SK-N-SH (cell line): ENCODE measurements around the gene TMEM182. TPM values are rescaled to one million over a fixed set of nuclear protein-coding genes. Genes with fewer than 3 reads are reported as not detected.

Source experiments
- CTCF ChIA-PET: fragments of 300-600, 350-600 bp; formaldehyde crosslinking; extraction: SDS; loops from one replicate; lab custom pipeline; 2021; lab: Yijun Ruan, JAX
- POLR2A ChIA-PET: fragments of 350-600 bp; sonication (Branson Sonifier 250); formaldehyde crosslinking; extraction: SDS; loops from one replicate; lab custom pipeline; 2020; ENCODE audit warnings: antibody characterized with exemption, inconsistent platforms; lab: Yijun Ruan, JAX
- DNase-seq: peaks from one replicate; pipeline ENCODE4 v3.0.0; 2012
- H2AFZ ChIP-seq: fragments of 200-600 bp; sonication (generic); 2 replicates; pipeline ENCODE4 v1.8.1; 2016; ENCODE audit warnings: antibody characterized with exemption, mild to moderate bottlenecking, low read depth
- H3F3A ChIP-seq: fragments of 200-600 bp; sonication (generic); replicated peaks from 2 replicates; pipeline ENCODE3; 2016; ENCODE audit warnings: antibody characterized with exemption, mild to moderate bottlenecking; ENCODE audit not compliant: insufficient read depth
- H3K27ac ChIP-seq, 2 experiments: fragments of 200-500 bp in 1 of 2; fragments of 200-600 bp in 1 of 2; sonication (Bioruptor generic) in 1 of 2; sonication (generic), shearing (Covaris generic) in 1 of 2; 2 replicates each; pipeline versions ENCODE4 v1.5.1 to v1.6.1; 2014 to 2016; ENCODE audit warnings: low read depth in 2 of 2, inconsistent platforms in 1 of 2, low read length in 1 of 2, mild to moderate bottlenecking in 1 of 2, mixed read lengths in 1 of 2
- H3K27me3 ChIP-seq: fragments of 200-600 bp; sonication (generic), shearing (Covaris generic); 2 replicates; pipeline ENCODE4 v1.6.1; 2016; ENCODE audit warnings: mixed run types; ENCODE audit not compliant: insufficient read depth
- H3K36me3 ChIP-seq, 2 experiments: fragments of 200-500 bp in 1 of 2; fragments of 200-600 bp in 1 of 2; sonication (Bioruptor generic) in 1 of 2; sonication (generic) in 1 of 2; replicated peaks in 1 of 2; 2 replicates each; pipeline versions ENCODE3 to v1.5.1; 2014 to 2016; ENCODE audit warnings: low read length in 1 of 2, mild to moderate bottlenecking in 1 of 2; ENCODE audit not compliant: insufficient read depth in 2 of 2, control insufficient read depth in 1 of 2
- H3K4me1 ChIP-seq, 2 experiments: fragments of 200-500 bp in 1 of 2; fragments of 200-600 bp in 1 of 2; sonication (Bioruptor generic) in 1 of 2; sonication (generic), shearing (Covaris generic) in 1 of 2; 2 replicates each; pipeline versions ENCODE4 v1.5.1 to v1.6.1; 2014 to 2016; ENCODE audit warnings: low read depth in 1 of 2, low read length in 1 of 2, mixed run types in 1 of 2; ENCODE audit not compliant: insufficient read depth in 2 of 2, control insufficient read depth in 1 of 2
- H3K4me2 ChIP-seq: fragments of 200-600 bp; sonication (generic), shearing (Covaris generic); 2 replicates; pipeline ENCODE4 v1.6.1; 2017; ENCODE audit warnings: mixed run types
- H3K4me3 ChIP-seq, 2 experiments: fragments of 200-500 bp in 1 of 2; fragments of 200-600 bp in 1 of 2; sonication (Bioruptor generic) in 1 of 2; sonication (generic), shearing (Covaris generic) in 1 of 2; 2 replicates each; pipeline versions ENCODE4 v1.5.1 to v1.8.1; 2014 to 2016; ENCODE audit warnings: low read depth in 2 of 2, inconsistent platforms in 1 of 2, low read length in 1 of 2, mild to moderate bottlenecking in 1 of 2, mixed read lengths in 1 of 2, moderate library complexity in 1 of 2
- H3K79me2 ChIP-seq: fragments of 200-600 bp; sonication (generic); 2 replicates; pipeline ENCODE4 v1.8.1; 2017; ENCODE audit warnings: mild to moderate bottlenecking; ENCODE audit not compliant: insufficient read depth
- H3K9ac ChIP-seq: fragments of 200-600 bp; sonication (generic); 2 replicates; pipeline ENCODE4 v1.6.1; 2017; ENCODE audit warnings: mixed run types
- H3K9me2 ChIP-seq: fragments of 200-600 bp; sonication (generic); 2 replicates; pipeline ENCODE4 v1.6.1; 2017; ENCODE audit warnings: mixed run types
- H3K9me3 ChIP-seq: fragments of 200-600 bp; sonication (generic); 2 replicates; pipeline ENCODE4 v1.6.1; 2017; ENCODE audit warnings: mixed run types, mild to moderate bottlenecking, moderate library complexity
- H4K20me1 ChIP-seq: fragments of 200-600 bp; sonication (generic); 2 replicates; pipeline ENCODE4 v1.6.1; 2017; ENCODE audit warnings: mild to moderate bottlenecking, mixed run types; ENCODE audit not compliant: insufficient read depth
- CHD2 ChIP-seq: fragments of 150-350 bp; IDR thresholded peaks from 2 replicates; pipeline ENCODE4 v1.6.1; 2018; ENCODE audit warnings: low read length; ENCODE audit not compliant: partially characterized antibody
- CTCF ChIP-seq: fragments of 200-600 bp; sonication (generic); IDR thresholded peaks from 2 replicates; pipeline ENCODE4 v1.6.1; 2017; ENCODE audit warnings: antibody characterized with exemption, mild to moderate bottlenecking, moderate library complexity
- EZH2phosphoT487 ChIP-seq: fragments of 200-600 bp; sonication (generic); IDR thresholded peaks from 2 replicates; pipeline ENCODE4 v1.6.1; 2017; ENCODE audit warnings: low read depth, mixed run types, mild to moderate bottlenecking, antibody characterized with exemption, moderate library complexity, borderline replicate concordance
- FOSL2 ChIP-seq: IDR thresholded peaks from 2 replicates; pipeline ENCODE4 v1.4.0; 2012; ENCODE audit warnings: low read depth, mild to moderate bottlenecking, moderate library complexity, borderline replicate concordance
- FOXJ3 ChIP-seq: sonication (generic); formaldehyde crosslinking; IDR thresholded peaks from 2 replicates; pipeline ENCODE4 v1.5.1; 2020; ENCODE audit warnings: mild to moderate bottlenecking, missing genetic modification reagents
- FOXM1 ChIP-seq: IDR thresholded peaks from 2 replicates; pipeline ENCODE4 v1.4.0; 2012; ENCODE audit warnings: low read depth, mild to moderate bottlenecking
- GABPA ChIP-seq: IDR thresholded peaks from 2 replicates; pipeline ENCODE4 v1.4.0; 2012; ENCODE audit warnings: low read depth, mild to moderate bottlenecking
- GATA2 ChIP-seq: sonication (generic); formaldehyde crosslinking; IDR thresholded peaks from 2 replicates; pipeline ENCODE4 v1.5.0; 2020; ENCODE audit warnings: mild to moderate bottlenecking, missing genetic modification reagents
- JUND ChIP-seq: IDR thresholded peaks from 2 replicates; pipeline ENCODE4 v1.4.0; 2012
- MAX ChIP-seq: IDR thresholded peaks from 2 replicates; pipeline ENCODE4 v1.4.0; 2012; ENCODE audit warnings: low read depth
- PBX3 ChIP-seq: IDR thresholded peaks from 2 replicates; pipeline ENCODE4; 2012
- RFX5 ChIP-seq: IDR thresholded peaks from 2 replicates; pipeline ENCODE4 v1.6.1; 2012; ENCODE audit warnings: mild to moderate bottlenecking, improper control_type of control experiment, low read length
- RXRA ChIP-seq: IDR thresholded peaks from 2 replicates; pipeline ENCODE4 v1.4.0; 2012; ENCODE audit warnings: low read depth, mild to moderate bottlenecking, borderline replicate concordance
- TAF1 ChIP-seq: IDR thresholded peaks from 2 replicates; pipeline ENCODE4 v1.6.1; 2012; ENCODE audit warnings: low read depth, mild to moderate bottlenecking, low read length, moderate library complexity, borderline replicate concordance
- TCF12 ChIP-seq: IDR thresholded peaks from 2 replicates; pipeline ENCODE4 v1.4.0; 2012
- TEAD4 ChIP-seq: IDR thresholded peaks from 2 replicates; pipeline ENCODE4 v1.4.0; 2012; ENCODE audit warnings: mild to moderate bottlenecking, borderline replicate concordance; ENCODE audit not compliant: insufficient read depth
- YY1 ChIP-seq: IDR thresholded peaks from 2 replicates; pipeline ENCODE4 v1.4.0; 2012; ENCODE audit warnings: low read depth, mild to moderate bottlenecking
- WGBS: methylation state at CpG from one replicate; pipeline ENCODE4 v1.1.6; 2017; ENCODE audit warnings: low lambda C conversion rate; 5-methylcytosine and 5-hydroxymethylcytosine counted together
- polyA plus RNA-seq, 3 experiments: library from polyadenylated mRNA; depleted of rRNA; stranded (reverse); fragments of >200 nt; gene quantifications; 2 replicates each; pipeline ENCODE4 v1.2.3, GENCODE V29; 2012

Gene TMEM182
- polyA plus RNA-seq, 1 of the 3 experiments (the other 2 are of a cell fraction): 1.7 TPM

- ChIA-PET POLR2A (no interaction called here), CTCF (interaction anchor here (0.7 to 6.8 kb wide), 2 partner anchors 36 to 49 kb away, joined by 3 to 63 read pairs; no protein-coding TSS in a partner anchor)
- H3K9me3 ChIP-seq: no peaks in the 10 kb centered on the region; the same call in 1 of the 2 replicates
- DNase-seq: no peak
- H2AFZ ChIP-seq: no peak overlapping the region
- H3K36me3 ChIP-seq: no peaks in the 10 kb centered on the region
- no peak overlapping the region for H3K27ac ChIP-seq
- TF ChIP-seq MAX (no peak), RXRA (no peak), TAF1 (no peak), YY1 (no peak), PBX3 (no peak), GATA2 (CRISPR knock-in tag) (no peak), CTCF (no peak), FOXJ3 (CRISPR knock-in tag) (no peak), RFX5 (no peak), FOXM1 (no peak), TCF12 (no peak), TEAD4 (no peak), EZH2phosphoT487 (no peak), FOSL2 (no peak), GABPA (no peak), JUND (no peak), CHD2 (no peak)
- no peaks in the 10 kb centered on the region for H3F3A ChIP-seq
- no peaks in the 10 kb centered on the region for H4K20me1 ChIP-seq
- no peaks in the 10 kb centered on the region for H3K9me2 ChIP-seq
- no peak overlapping the region for H3K9ac ChIP-seq
- H3K4me1 ChIP-seq: no peaks in the 10 kb centered on the region; a peak in 1 of 4 replicates
- no peaks in the 10 kb centered on the region for H3K79me2 ChIP-seq
- WGBS: 76% methylated on average over 11 of the region's 13 CpGs
- H3K4me2 ChIP-seq: no peak overlapping the region
- no peaks in the 10 kb centered on the region for H3K27me3 ChIP-seq
- no peak overlapping the region for H3K4me3 ChIP-seq
These were observed 41.4 kb downstream of the TMEM182 start for GRCh38 chr2:102803041-102803896.
